AG10803 (cell line): ENCODE measurements around the gene CYP11A1.

Experiments
- DNase-seq: peaks from one replicate; pipeline ENCODE4 v3.0.0; 2010; ENCODE audit warnings: low read depth
- H3K4me3 ChIP-seq: 2 replicates; pipeline ENCODE4 v1.5.1; 2011; ENCODE audit warnings: mild to moderate bottlenecking, low read length, control low read depth
- TF ChIP-seq, protein P1 (sequence below): conservative IDR thresholded peaks from 2 replicates; pipeline ENCODE4 v1.5.1; 2011; ENCODE audit warnings: mild to moderate bottlenecking, low read length, control low read depth, inconsistent platforms

The CYP11A1 gene

DNA sequence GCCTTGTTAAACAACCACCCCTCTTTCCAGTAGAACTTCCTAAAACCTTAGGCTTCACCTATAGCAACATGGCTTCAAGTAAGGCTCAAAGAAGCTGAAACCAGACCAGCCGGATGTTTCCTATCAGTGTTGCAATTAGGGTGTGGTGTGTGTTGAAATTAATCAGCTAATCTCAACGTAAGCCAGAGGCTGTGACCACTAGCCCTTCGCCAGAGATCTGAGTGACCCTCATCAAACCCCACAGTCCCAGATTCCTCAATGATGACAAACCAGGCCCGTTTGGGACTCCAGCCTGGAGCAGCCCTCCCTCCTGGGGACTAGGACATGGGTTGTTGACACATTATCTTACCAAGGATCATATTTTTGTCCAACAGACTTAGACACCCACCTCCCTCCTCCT is 27.3 kb downstream of the CYP11A1 start:
- peak; percentile 40 for DNase-seq
- no peak overlapping the region for H3K4me3 ChIP-seq
- TF ChIP-seq, protein P1, sequence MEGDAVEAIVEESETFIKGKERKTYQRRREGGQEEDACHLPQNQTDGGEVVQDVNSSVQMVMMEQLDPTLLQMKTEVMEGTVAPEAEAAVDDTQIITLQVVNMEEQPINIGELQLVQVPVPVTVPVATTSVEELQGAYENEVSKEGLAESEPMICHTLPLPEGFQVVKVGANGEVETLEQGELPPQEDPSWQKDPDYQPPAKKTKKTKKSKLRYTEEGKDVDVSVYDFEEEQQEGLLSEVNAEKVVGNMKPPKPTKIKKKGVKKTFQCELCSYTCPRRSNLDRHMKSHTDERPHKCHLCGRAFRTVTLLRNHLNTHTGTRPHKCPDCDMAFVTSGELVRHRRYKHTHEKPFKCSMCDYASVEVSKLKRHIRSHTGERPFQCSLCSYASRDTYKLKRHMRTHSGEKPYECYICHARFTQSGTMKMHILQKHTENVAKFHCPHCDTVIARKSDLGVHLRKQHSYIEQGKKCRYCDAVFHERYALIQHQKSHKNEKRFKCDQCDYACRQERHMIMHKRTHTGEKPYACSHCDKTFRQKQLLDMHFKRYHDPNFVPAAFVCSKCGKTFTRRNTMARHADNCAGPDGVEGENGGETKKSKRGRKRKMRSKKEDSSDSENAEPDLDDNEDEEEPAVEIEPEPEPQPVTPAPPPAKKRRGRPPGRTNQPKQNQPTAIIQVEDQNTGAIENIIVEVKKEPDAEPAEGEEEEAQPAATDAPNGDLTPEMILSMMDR, result no peak

DNA sequence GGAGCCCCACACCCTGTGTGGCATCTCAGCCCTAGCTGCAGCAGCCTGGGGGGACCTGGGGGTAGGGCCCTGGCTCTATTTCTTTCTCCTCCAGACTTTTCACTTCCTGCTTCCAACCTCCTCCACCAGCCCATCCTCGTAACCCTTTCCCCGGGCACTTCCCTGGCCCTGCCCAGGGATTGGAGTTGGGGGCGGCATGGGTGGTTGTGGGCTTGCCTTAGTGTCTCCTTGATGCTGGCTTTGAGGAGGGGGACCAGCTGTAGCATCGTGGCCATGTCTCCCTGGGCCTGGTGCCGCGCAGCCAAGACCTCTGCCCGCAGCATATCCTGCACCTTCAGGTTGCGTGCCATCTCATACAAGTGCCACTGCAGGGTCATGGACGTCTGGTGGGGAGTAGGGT is 28.1 kb downstream of the CYP11A1 start:
- DNase-seq, result no peak
- TF ChIP-seq, protein P1, result no peak
- no peak overlapping the region for H3K4me3 ChIP-seq

DNA sequence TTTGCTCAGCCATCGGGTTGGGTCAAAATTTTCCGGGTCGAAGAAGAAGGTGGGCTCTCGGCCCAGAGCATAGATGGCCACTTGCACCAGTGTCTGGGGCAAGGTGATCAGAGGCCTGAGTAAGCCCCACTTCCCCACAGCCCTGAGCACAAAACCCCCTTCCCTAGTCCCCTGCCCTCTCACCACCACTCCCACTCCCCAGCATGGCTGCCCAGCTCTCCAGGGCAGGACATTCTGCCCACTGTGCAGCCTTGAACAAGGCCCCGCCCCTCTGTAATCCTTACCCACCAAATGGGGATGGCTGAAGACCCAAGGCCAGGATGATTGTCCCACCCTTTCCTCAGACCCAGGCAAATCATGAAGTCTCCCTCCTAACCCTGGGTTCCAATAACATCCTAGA is 28.8 kb downstream of the CYP11A1 start:
- H3K4me3 ChIP-seq, result no peak overlapping the region
- TF ChIP-seq, protein P1, result no peak
- DNase-seq, result no peak

DNA sequence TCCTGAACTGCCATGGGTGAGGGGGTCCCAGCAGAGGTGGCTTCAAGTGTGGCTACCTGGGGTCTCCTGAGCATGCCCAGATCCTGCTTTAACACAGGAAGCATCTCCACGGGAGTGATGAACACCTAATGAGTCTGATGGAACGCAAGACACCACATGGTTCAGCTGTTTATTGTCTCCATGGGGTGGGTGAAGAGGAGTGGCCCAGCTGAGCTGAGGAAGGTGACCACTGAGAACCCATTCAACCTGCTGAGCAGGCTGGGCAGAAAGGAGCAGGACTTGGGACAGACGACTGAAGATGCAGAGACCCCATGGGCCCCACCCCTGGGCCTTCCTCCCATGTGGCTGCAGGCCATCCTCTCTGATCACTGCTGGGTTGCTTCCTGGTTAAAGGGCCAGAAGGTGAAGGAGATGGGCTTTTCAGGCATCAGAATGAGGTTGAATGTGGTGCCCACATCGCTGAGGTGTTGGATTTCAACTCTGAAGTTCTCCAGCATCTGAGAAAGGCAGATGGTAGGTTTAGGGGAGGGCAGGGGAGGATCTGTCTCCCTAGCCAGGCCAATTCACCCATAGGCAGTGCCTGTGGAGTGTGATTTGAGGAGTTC is 29.7 kb downstream of the CYP11A1 start:
- TF ChIP-seq, protein P1, result no peak
- DNase-seq, result no peak
- no peak overlapping the region for H3K4me3 ChIP-seq

DNA sequence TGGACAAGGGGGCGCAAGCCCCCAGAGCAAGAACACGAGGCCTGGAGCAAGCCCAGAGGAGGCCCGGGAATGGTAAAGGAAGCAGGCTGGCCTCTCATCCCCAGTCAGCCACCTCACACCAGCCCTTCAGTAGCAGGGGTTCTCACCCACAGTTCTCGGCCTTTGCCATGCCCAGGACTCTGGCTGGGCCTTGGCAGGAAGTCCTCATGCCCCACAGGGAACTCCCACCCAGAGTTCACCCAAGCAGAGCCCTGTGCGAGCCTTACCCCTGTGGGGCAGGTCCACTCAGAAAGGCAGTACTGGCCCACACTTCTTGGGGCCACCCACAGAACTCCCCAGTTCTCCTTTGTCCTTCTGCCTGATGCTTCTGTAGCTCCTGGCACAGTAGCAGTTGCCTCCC is 30.3 kb downstream of the CYP11A1 start:
- no peak overlapping the region for H3K4me3 ChIP-seq
- no peak for DNase-seq
- TF ChIP-seq, protein P1, result no peak

DNA sequence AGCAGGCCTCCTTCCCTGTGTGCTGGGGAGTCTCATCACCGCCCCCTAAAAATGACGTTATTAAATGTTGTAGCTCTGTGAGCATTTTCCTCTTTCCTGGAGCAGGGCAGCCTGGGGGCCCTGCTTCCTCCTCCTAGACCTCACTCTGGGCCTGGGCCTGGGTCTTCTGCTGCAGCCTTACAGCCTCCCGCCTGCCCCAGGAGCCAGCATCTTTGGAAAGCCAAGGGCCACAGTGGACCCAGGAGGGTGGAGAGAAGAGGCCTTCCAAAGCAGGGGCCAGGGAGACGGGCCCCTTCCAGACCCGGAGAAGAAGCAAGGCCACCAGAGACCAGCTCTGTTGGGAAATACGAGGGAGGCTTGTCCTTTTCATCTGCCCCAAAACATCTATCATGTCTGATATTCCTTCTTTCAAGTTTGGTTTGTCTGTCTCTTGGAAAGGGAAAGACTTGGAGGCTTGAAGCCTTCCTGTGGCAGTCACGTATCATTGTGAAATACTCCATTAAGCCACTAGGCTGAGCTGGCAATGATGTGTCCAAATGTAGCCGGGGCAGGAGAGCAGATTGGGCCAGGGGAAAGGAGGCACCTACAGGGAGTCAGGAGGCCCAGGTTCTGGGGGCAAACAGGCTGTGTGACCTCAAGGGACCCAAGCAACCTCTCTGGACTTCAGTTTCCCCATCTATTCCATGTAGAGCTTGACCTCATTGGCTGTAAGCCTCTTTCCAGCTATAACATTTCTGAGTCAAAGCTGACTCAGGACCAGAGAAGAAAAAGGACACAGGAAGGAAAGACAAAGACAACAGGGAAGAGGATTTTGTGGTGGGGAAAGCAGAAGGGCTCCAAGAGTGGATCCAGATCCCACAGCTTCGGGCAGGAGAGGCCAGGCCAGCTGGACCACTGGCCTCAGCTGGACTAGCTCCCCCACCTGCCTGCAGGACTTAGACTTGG is 31.1 kb downstream of the CYP11A1 start:
- DNase-seq, result no peak
- no peak overlapping the region for H3K4me3 ChIP-seq
- TF ChIP-seq, protein P1, result no peak; the same call in 1 of the 2 replicates

DNA sequence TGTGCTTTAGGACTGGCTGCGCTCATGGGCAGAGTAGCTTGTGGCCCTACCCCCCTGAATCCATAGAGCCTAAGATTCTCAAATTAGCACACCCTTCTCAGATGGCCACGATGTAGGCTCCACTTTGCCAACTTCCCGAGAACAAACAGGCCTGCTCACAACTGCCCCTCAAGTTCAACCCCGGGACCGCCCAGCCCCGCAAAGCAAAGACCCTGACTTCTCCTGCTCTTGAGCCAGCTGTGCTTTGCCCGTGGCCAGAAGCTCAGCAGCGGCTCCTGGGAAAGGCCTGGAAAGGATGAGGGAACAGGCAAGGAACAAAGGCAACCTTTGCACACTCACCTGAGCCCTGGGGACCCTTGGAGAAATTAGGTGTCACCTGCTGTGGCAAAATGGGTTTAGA is 32.0 kb downstream of the CYP11A1 start:
- H3K4me3 ChIP-seq, result no peak overlapping the region
- no peak for DNase-seq
- TF ChIP-seq, protein P1, result no peak
